Measurements from ENCODE around the gene CHP2.

DNA sequence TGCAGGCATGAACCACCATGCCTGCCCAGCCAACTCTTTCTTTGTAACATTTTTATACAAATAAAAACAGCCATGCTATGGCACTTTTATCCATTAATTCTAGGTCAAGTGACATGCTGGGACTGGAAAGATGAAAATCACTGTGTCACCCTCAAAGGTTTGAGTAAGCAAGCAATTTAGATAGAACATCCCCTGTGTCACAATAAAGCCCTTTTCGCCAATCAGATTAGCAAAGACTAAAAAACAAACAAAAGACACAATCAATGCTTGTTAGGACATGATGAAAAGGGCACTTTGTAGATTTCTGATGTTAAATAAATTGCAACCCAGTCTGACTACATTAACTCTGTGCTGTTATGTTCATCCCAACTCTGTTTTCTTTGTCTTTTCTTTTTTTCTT lies 26.4 kb downstream of the CHP2 start:
- TF ChIP-seq ZMYM2 (CRISPR knock-in tag; IDR thresholded peaks at IDR 0.05): no peak
- TF ChIP-seq ZNF329 (CRISPR knock-in tag; IDR thresholded peaks at IDR 0.05; ENCODE audit: low read depth): no peak
- TF ChIP-seq, protein P1, sequence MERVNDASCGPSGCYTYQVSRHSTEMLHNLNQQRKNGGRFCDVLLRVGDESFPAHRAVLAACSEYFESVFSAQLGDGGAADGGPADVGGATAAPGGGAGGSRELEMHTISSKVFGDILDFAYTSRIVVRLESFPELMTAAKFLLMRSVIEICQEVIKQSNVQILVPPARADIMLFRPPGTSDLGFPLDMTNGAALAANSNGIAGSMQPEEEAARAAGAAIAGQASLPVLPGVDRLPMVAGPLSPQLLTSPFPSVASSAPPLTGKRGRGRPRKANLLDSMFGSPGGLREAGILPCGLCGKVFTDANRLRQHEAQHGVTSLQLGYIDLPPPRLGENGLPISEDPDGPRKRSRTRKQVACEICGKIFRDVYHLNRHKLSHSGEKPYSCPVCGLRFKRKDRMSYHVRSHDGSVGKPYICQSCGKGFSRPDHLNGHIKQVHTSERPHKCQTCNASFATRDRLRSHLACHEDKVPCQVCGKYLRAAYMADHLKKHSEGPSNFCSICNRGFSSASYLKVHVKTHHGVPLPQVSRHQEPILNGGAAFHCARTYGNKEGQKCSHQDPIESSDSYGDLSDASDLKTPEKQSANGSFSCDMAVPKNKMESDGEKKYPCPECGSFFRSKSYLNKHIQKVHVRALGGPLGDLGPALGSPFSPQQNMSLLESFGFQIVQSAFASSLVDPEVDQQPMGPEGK (CRISPR knock-in tag; IDR thresholded peaks at IDR 0.05): no peak
- no peak for TF ChIP-seq ZNF775 (CRISPR knock-in tag; IDR thresholded peaks at IDR 0.05; ENCODE audit: borderline replicate concordance)
- TF ChIP-seq, protein P2, sequence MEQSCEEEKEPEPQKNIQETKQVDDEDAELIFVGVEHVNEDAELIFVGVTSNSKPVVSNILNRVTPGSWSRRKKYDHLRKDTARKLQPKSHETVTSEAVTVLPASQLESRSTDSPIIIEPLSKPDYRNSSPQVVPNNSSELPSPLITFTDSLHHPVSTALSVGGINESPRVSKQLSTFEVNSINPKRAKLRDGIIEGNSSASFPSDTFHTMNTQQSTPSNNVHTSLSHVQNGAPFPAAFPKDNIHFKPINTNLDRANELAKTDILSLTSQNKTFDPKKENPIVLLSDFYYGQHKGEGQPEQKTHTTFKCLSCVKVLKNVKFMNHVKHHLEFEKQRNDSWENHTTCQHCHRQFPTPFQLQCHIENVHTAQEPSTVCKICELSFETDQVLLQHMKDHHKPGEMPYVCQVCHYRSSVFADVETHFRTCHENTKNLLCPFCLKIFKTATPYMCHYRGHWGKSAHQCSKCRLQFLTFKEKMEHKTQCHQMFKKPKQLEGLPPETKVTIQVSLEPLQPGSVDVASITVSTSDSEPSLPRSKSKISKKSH (CRISPR knock-in tag; IDR thresholded peaks at IDR 0.05; ENCODE audit: borderline replicate concordance): no peak
- no peak for TF ChIP-seq TARDBP (CRISPR knock-in tag; IDR thresholded peaks at IDR 0.05)
- no peak for TF ChIP-seq ESRRA (CRISPR knock-in tag; IDR thresholded peaks at IDR 0.05; ENCODE audit: low read depth)
- TF ChIP-seq, protein P3, sequence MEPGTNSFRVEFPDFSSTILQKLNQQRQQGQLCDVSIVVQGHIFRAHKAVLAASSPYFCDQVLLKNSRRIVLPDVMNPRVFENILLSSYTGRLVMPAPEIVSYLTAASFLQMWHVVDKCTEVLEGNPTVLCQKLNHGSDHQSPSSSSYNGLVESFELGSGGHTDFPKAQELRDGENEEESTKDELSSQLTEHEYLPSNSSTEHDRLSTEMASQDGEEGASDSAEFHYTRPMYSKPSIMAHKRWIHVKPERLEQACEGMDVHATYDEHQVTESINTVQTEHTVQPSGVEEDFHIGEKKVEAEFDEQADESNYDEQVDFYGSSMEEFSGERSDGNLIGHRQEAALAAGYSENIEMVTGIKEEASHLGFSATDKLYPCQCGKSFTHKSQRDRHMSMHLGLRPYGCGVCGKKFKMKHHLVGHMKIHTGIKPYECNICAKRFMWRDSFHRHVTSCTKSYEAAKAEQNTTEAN (CRISPR knock-in tag; conservative IDR thresholded peaks at IDR 0.05): no peak
- TF ChIP-seq SIN3A (IDR thresholded peaks at IDR 0.05; ENCODE audit: borderline replicate concordance, low read depth, low read length): no peak
- no peak for TF ChIP-seq TEAD2 (CRISPR knock-in tag; IDR thresholded peaks at IDR 0.05)
- TF ChIP-seq CC2D1A (CRISPR knock-in tag; IDR thresholded peaks at IDR 0.05): no peak
- no peak for TF ChIP-seq MYC (CRISPR knock-in tag; IDR thresholded peaks at IDR 0.05; ENCODE audit: borderline replicate concordance)
- no peak for TF ChIP-seq ZZZ3 (CRISPR knock-in tag; IDR thresholded peaks at IDR 0.05; ENCODE audit: borderline replicate concordance)
- TF ChIP-seq, protein P4, sequence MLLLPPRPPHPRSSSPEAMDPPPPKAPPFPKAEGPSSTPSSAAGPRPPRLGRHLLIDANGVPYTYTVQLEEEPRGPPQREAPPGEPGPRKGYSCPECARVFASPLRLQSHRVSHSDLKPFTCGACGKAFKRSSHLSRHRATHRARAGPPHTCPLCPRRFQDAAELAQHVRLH (CRISPR knock-in tag; IDR thresholded peaks at IDR 0.05; ENCODE audit: borderline replicate concordance, low read depth): no peak

Data from HepG2 (cell line).